ENCODE results near the gene NUBP1.
"Not testable (repeated sequence)": the region's sequence is repeated elsewhere in the genome, so short reads cannot be mapped to it uniquely, and the experiment has no call there.

Gene NUBP1

GRCh38 chr16:10740000-10740844 lies 3.4 kb upstream of the NUBP1 start:
- no peak for DNase-seq (ENCODE audit: low spot score)
- in situ Hi-C loops (cut with MboI; ENCODE audit: low pct_unique_long_range_greater_than_20kb, low sequenced_read_pairs, unreplicated experiment), result loop anchor here (5.0 to 10.0 kb wide), 3 partner anchors 155 to 485 kb away; no protein-coding TSS in a partner anchor
- TF ChIP-seq, protein P1, sequence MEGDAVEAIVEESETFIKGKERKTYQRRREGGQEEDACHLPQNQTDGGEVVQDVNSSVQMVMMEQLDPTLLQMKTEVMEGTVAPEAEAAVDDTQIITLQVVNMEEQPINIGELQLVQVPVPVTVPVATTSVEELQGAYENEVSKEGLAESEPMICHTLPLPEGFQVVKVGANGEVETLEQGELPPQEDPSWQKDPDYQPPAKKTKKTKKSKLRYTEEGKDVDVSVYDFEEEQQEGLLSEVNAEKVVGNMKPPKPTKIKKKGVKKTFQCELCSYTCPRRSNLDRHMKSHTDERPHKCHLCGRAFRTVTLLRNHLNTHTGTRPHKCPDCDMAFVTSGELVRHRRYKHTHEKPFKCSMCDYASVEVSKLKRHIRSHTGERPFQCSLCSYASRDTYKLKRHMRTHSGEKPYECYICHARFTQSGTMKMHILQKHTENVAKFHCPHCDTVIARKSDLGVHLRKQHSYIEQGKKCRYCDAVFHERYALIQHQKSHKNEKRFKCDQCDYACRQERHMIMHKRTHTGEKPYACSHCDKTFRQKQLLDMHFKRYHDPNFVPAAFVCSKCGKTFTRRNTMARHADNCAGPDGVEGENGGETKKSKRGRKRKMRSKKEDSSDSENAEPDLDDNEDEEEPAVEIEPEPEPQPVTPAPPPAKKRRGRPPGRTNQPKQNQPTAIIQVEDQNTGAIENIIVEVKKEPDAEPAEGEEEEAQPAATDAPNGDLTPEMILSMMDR (IDR thresholded peaks at IDR 0.05; ENCODE audit: extremely low read depth, insufficient read depth, missing control alignments), result no peak

DNA sequence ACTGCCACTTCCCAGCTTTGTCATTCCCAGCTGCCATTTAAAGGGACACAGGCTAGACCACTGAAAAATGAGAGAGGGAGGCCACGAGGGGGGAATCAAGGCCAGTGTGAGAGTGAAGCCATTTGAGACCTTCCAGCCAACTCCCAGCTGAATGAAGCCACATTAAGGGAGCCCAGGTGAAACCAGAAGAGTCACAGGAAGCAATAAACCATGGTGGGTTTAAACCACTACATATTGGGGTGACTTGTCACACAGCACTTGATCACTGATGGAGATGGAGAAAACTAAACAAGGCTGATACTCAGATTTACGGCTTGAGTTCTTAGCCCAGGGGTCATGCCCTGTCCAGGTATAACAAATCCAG lies 2.8 kb upstream of the NUBP1 start:
- in situ Hi-C loops (cut with MboI; ENCODE audit: low pct_unique_long_range_greater_than_20kb, low sequenced_read_pairs, unreplicated experiment), result loop anchor here (10.0 kb wide), 1 partner anchor 154 kb away; no protein-coding TSS in a partner anchor
- DNase-seq (ENCODE audit: low spot score), result no peak
- TF ChIP-seq, protein P1 (IDR thresholded peaks at IDR 0.05; ENCODE audit: extremely low read depth, insufficient read depth, missing control alignments), result peak; percentile 12

GRCh38 chr16:10741249-10741648 lies 2.4 kb upstream of the NUBP1 start:
- in situ Hi-C loops (cut with MboI; ENCODE audit: low pct_unique_long_range_greater_than_20kb, low sequenced_read_pairs, unreplicated experiment), result loop anchor here (10.0 kb wide), 1 partner anchor 154 kb away; no protein-coding TSS in a partner anchor
- not testable (repeated sequence) for DNase-seq (ENCODE audit: low spot score)

- DNase-seq (ENCODE audit: low spot score), result no peak
- in situ Hi-C loops (cut with MboI; ENCODE audit: low pct_unique_long_range_greater_than_20kb, low sequenced_read_pairs, unreplicated experiment), result loop anchor here (10.0 kb wide), 1 partner anchor 153 kb away; no protein-coding TSS in a partner anchor
These were observed 1.8 kb upstream of the NUBP1 start for GRCh38 chr16:10741844-10742243.

DNA sequence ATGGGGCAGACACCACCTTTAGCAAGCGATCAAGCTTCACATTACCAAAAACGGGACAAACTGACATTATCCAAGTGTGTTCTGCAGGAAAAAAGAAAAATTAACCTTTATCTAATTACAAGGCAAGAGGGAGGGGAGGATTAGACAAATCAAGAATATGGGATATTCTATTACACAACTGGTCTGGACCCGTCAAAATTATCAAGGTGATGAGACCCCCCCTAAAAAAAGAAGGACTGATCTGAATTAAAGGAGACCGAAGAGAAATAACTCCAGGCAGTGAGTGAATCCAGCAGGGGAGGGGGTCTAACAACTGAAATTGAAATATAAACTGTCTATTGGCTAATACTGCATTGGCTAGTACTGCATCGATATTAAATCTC lies 424 bp upstream of the NUBP1 start:
- TF ChIP-seq, protein P1 (IDR thresholded peaks at IDR 0.05; ENCODE audit: extremely low read depth, insufficient read depth, missing control alignments), result no peak
- no peak for DNase-seq (ENCODE audit: low spot score)
- in situ Hi-C loops (cut with MboI; ENCODE audit: low pct_unique_long_range_greater_than_20kb, low sequenced_read_pairs, unreplicated experiment), result loop anchor here (10.0 kb wide), 1 partner anchor 152 kb away; no protein-coding TSS in a partner anchor

More at GRCh38 chr16:10741844-10742243, 1.8 kb upstream of the NUBP1 start:
- TF ChIP-seq, protein P1 (IDR thresholded peaks at IDR 0.05; ENCODE audit: extremely low read depth, insufficient read depth, missing control alignments), result no peak

DNA sequence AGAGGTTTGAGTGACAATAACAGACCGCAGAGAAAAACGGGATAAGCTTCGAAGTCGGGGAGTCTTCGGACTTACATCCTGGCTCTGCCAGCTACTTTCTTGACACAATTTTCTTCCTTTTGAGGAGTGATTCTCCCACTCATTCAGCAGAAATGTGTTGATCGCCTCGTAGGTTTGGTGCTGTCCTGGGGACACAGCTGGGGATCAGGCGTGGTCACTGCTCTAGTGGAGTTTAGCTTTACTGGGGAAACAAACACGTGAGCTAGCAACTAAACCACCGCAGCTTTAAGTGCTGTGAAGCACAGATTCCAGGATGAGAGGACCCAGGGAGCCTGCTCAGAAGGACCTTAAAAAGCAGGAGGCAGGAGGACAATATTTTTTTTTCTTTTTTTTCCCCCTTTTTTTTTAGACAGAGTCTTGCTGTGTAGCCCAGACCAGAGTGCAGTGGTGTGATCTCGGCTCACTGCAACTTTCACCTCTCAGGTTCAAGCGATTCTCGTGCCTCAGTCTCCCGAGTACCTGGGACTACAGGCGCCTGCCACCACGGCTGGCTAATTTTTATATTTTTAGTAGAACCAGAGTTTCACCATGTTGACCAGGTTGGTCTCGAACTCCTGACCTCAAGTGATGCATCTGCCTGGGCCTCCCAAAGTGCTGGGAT lies 858 bp downstream of the NUBP1 start:
- TF ChIP-seq, protein P1 (IDR thresholded peaks at IDR 0.05; ENCODE audit: extremely low read depth, insufficient read depth, missing control alignments), result no peak
- no peak for DNase-seq (ENCODE audit: low spot score)
- in situ Hi-C loops (cut with MboI; ENCODE audit: low pct_unique_long_range_greater_than_20kb, low sequenced_read_pairs, unreplicated experiment), result loop anchor here (10.0 kb wide), 1 partner anchor 150 kb away; no protein-coding TSS in a partner anchor

Measured in GM13977 (cell line).